HCT116 (cell line): Measurements from ENCODE around the gene ARID5B. TPM values are rescaled to one million over a fixed set of nuclear protein-coding genes. Genes with fewer than 3 reads are reported as not detected.

Experiments used
- ATAC-seq: fragments of 200-7000 bp; cut with Tn5 transposase; 2 replicates; pipeline ENCODE4 v1.9.1; 2020; ENCODE audit warnings: mild to moderate bottlenecking, moderate library complexity
- BruUV-seq: library from RNA; stranded (reverse); fragments of 400-500 nt; replicated peaks from 2 replicates; lab custom pipeline; 2021; lab: Mats Ljungman, UMichigan
- CTCF ChIA-PET: fragments of 300-600 bp; sonication (Branson Sonifier 250); formaldehyde crosslinking; loops from one replicate; lab custom pipeline; 2021; ENCODE audit warnings: antibody characterized with exemption; lab: Charles Lee
- POLR2A ChIA-PET: fragments of 300-600, 350-600 bp; sonication (Branson Sonifier 250); formaldehyde crosslinking; loops from one replicate; lab custom pipeline; 2021; ENCODE audit warnings: antibody characterized with exemption; lab: Charles Lee
- RAD21 ChIA-PET, 2 experiments: fragments of 300-600 bp; sonication (Branson Sonifier 250); formaldehyde crosslinking; loops; one replicate each; lab custom pipeline; 2023; ENCODE audit warnings: low total read pairs in 2 of 2; ENCODE audit not compliant: uncharacterized antibody in 2 of 2, unreplicated experiment in 2 of 2, low non-redundant PET in 1 of 2; lab: Charles Lee
- DNase-seq: peaks from one replicate; pipeline ENCODE4 v3.0.0-alpha.2; 2010; ENCODE audit warnings: low read depth, low spot score
- H2AFZ ChIP-seq: fragments of 200-600 bp; shearing (Covaris generic), sonication (generic); 2 replicates; pipeline ENCODE4 v1.6.1; 2017; ENCODE audit warnings: low read depth, mixed run types, mixed read lengths, antibody characterized with exemption, low read length; ENCODE audit not compliant: poor library complexity, severe bottlenecking
- H3K27ac ChIP-seq: 2 replicates; pipeline ENCODE4 v1.5.1; 2012; ENCODE audit warnings: low read depth, low read length
- H3K27me3 ChIP-seq: fragments of 200-600 bp; sonication (generic); 2 replicates; pipeline ENCODE4 v1.6.1; 2016; ENCODE audit warnings: mixed run types, low read length, mixed read lengths; ENCODE audit not compliant: insufficient read depth
- H3K36me3 ChIP-seq, 2 experiments: fragments of 200-500 bp in 1 of 2; fragments of 200-600 bp in 1 of 2; sonication (Bioruptor generic) in 1 of 2; sonication (generic) in 1 of 2; 2 replicates each; pipeline versions ENCODE4 v1.5.1 to v1.6.1; 2014 to 2016; ENCODE audit warnings: low read length in 2 of 2, inconsistent platforms in 1 of 2, mixed read lengths in 1 of 2, mixed run types in 1 of 2; ENCODE audit not compliant: insufficient read depth in 2 of 2, control insufficient read depth in 1 of 2
- H3K4me1 ChIP-seq, 2 experiments: fragments of 200-600 bp in 1 of 2; sonication (generic) in 1 of 2; 2 replicates each; pipeline versions ENCODE4 v1.5.1 to v1.6.1; 2012 to 2017; ENCODE audit warnings: low read length in 2 of 2, inconsistent platforms in 1 of 2, mild to moderate bottlenecking in 1 of 2, mixed read lengths in 1 of 2, mixed run types in 1 of 2, moderate library complexity in 1 of 2; ENCODE audit not compliant: insufficient read depth in 2 of 2, control insufficient read depth in 1 of 2
- H3K4me2 ChIP-seq: fragments of 200-600 bp; sonication (generic); 2 replicates; pipeline ENCODE4 v1.6.1; 2017; ENCODE audit warnings: mixed run types, low read length, mixed read lengths
- H3K4me3 ChIP-seq, 2 experiments: fragments of 200-600 bp in 1 of 2; sonication (generic) in 1 of 2; replicated peaks in 1 of 2; 2 replicates each; pipeline ENCODE4 v1.5.1; 2011 to 2016; ENCODE audit warnings: low read length in 2 of 2, control low read depth in 1 of 2, low read depth in 1 of 2, mild to moderate bottlenecking in 1 of 2, mixed read lengths in 1 of 2, mixed run types in 1 of 2
- H3K79me2 ChIP-seq: fragments of 200-600 bp; sonication (generic); 2 replicates; pipeline ENCODE4 v1.6.1; 2017; ENCODE audit warnings: mild to moderate bottlenecking, mixed run types, low read length, moderate library complexity, mixed read lengths; ENCODE audit not compliant: insufficient read depth
- H3K9ac ChIP-seq: fragments of 200-600 bp; sonication (generic); 2 replicates; pipeline ENCODE4 v1.6.1; 2016; ENCODE audit warnings: low read length, mixed read lengths
- H3K9me2 ChIP-seq: fragments of 200-600 bp; sonication (generic), shearing (Covaris generic); 2 replicates; pipeline ENCODE4 v1.6.1; 2017; ENCODE audit warnings: mixed run types, mild to moderate bottlenecking, moderate library complexity; ENCODE audit not compliant: insufficient read depth
- H3K9me3 ChIP-seq, 2 experiments: fragments of 200-500 bp in 1 of 2; fragments of 200-600 bp in 1 of 2; sonication (Bioruptor generic) in 1 of 2; sonication (generic) in 1 of 2; 2 replicates each; pipeline ENCODE4 v1.6.1; 2014 to 2017; ENCODE audit warnings: low read length in 2 of 2, mixed read lengths in 2 of 2, inconsistent platforms in 1 of 2, low read depth in 1 of 2, mild to moderate bottlenecking in 1 of 2, mixed run types in 1 of 2, moderate library complexity in 1 of 2; ENCODE audit not compliant: control insufficient read depth in 1 of 2, insufficient read depth in 1 of 2
- H4K20me1 ChIP-seq: fragments of 200-600 bp; sonication (generic), shearing (Covaris generic); 2 replicates; pipeline ENCODE4 v1.6.1; 2017; ENCODE audit warnings: mixed run types, mild to moderate bottlenecking, moderate library complexity; ENCODE audit not compliant: insufficient read depth
- CBX3 ChIP-seq: IDR thresholded peaks from 2 replicates; pipeline ENCODE4 v1.6.1; 2012; ENCODE audit warnings: low read depth
- EGR1 ChIP-seq: IDR thresholded peaks from 2 replicates; pipeline ENCODE4 v1.6.1; 2012; ENCODE audit warnings: low read depth
- ELF1 ChIP-seq: IDR thresholded peaks from 2 replicates; pipeline ENCODE4 v1.6.1; 2012; ENCODE audit warnings: low read depth, borderline replicate concordance
- EZH2 ChIP-seq: fragments of 200-600 bp; sonication (generic); IDR thresholded peaks from 2 replicates; pipeline ENCODE4 v1.6.1; 2017; ENCODE audit warnings: antibody characterized with exemption, mixed run types
- EZH2phosphoT487 ChIP-seq: fragments of 200-600 bp; IDR thresholded peaks from 2 replicates; pipeline ENCODE4 v1.6.1; 2018; ENCODE audit warnings: antibody characterized with exemption, borderline replicate concordance
- FOSL1 ChIP-seq: IDR thresholded peaks from 2 replicates; pipeline ENCODE4 v1.6.1; 2012; ENCODE audit warnings: low read depth
- JUND ChIP-seq: IDR thresholded peaks from 2 replicates; pipeline ENCODE4 v1.6.1; 2012
- POLR2AphosphoS5 ChIP-seq: IDR thresholded peaks from 2 replicates; pipeline ENCODE4 v1.6.1; 2011; ENCODE audit warnings: mild to moderate bottlenecking, low read depth, low read length, moderate library complexity
- RAD21 ChIP-seq: IDR thresholded peaks from 2 replicates; pipeline ENCODE4 v1.6.1; 2012; ENCODE audit warnings: low read depth, mild to moderate bottlenecking
- SP1 ChIP-seq: IDR thresholded peaks from 2 replicates; pipeline ENCODE4 v1.6.1; 2012; ENCODE audit warnings: low read depth
- ZFX ChIP-seq: fragments of 450-650 bp; IDR thresholded peaks from 2 replicates; pipeline ENCODE4 v1.6.1; 2017
- ZNF274 ChIP-seq: fragments of 200-500 bp; sonication (Bioruptor generic); IDR thresholded peaks from 2 replicates; pipeline ENCODE4 v1.6.1; 2014; ENCODE audit warnings: mild to moderate bottlenecking, low read depth, low read length, inconsistent platforms
- intact Hi-C: fragments of 100-400 bp; cut with micrococcal nuclease; formaldehyde crosslinking; loops from 2 replicates; pipeline ENCODE4 v1.10.0; 2022
- total RNA-seq: library from RNA; stranded (reverse); gene quantifications from one replicate; pipeline ENCODE4 v1.2.1, GENCODE V29; 2021; ENCODE audit not compliant: unreplicated experiment
- TF ChIP-seq, protein P1 (sequence below): IDR thresholded peaks from 2 replicates; pipeline ENCODE4 v1.6.1; 2011; ENCODE audit warnings: mild to moderate bottlenecking, low read length, moderate library complexity; ENCODE audit not compliant: insufficient replicate concordance; ENCODE audit errors: extremely low read depth
- TF ChIP-seq, protein P2 (sequence below): IDR thresholded peaks from 2 replicates; pipeline ENCODE4 v1.6.1; 2012; ENCODE audit warnings: low read depth
- TF ChIP-seq, protein P3 (sequence below): IDR thresholded peaks from 2 replicates; pipeline ENCODE4 v1.6.1; 2012
- TF ChIP-seq, protein P4 (sequence below): IDR thresholded peaks from 2 replicates; pipeline ENCODE4 v1.6.1; 2012
- TF ChIP-seq, protein P5 (sequence below), 3 experiments: fragments of 200-600 bp in 1 of 3; sonication (generic) in 1 of 3; IDR thresholded peaks in 2 of 3; conservative IDR thresholded peaks in 1 of 3; 2 replicates each; pipeline ENCODE4 v1.5.1; 2012 to 2017; ENCODE audit warnings: low read depth in 2 of 3, low read length in 2 of 3, antibody characterized with exemption in 1 of 3, borderline replicate concordance in 1 of 3, control low read depth in 1 of 3, mild to moderate bottlenecking in 1 of 3, mixed read lengths in 1 of 3, mixed run types in 1 of 3, moderate library complexity in 1 of 3; ENCODE audit not compliant: insufficient read depth in 1 of 3

ARID5B gene
- total RNA-seq, 1 experiment from 2014 or later: 4.7 TPM

DNA sequence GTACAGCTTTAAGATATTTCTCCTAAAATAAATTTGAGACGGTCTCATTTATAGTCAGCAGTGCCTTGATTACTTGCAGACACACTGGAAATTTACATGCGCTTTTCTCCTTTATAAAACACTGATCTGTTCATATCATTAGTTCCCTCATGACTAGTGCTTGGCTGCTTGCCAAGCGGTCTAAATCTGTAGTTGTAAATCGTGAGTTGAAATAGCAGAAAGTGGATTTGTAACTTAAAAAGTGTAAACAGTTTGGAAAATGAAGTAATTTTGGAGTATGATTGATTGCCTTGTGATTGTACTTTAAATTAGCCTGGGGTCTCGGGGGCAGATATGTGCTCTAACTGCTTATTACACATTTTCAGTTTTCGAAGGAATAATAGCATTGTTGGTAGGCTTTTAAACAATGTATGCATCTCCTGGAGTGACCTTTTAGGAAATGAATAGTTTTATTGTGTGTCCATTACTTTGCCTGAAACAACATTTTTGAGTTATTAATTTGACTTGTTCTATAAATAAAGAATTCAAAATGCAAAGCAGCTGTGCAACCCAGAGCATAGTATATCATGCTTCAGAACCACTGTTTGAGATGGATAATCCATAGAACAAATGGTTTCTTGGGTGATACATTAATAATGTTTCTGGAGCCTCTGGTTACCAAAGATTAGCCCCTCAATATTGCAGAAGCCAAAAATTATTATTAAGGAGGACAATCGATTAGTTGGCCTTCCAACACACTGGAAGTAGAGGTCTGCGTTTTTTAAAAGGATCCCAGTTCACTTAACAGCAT is 73.3 kb downstream of the ARID5B start:
- RAD21 ChIA-PET: no interaction called here
- no TSS peak for BruUV-seq
- Histone ChIP-seq H4K20me1 (no peaks in the 10 kb centered on the region), H3K4me1 (peaks cover 2 to 11% of the 10 kb centered on the region in 2 experiments; a peak in 3 of 4 replicates), H3K9me2 (no peaks in the 10 kb centered on the region), H3K27me3 (no peaks in the 10 kb centered on the region), H3K27ac (no peak overlapping the region), H3K4me2 (no peak overlapping the region), H3K79me2 (no peaks in the 10 kb centered on the region), H3K9ac (no peak overlapping the region), H3K9me3 (no peaks in the 10 kb centered on the region), H3K4me3 (no peak overlapping the region), H2AFZ (no peak overlapping the region), H3K36me3 (no peaks in the 10 kb centered on the region)
- TF ChIP-seq EZH2phosphoT487 (no peak), CBX3 (no peak), POLR2AphosphoS5 (no peak), ZFX (no peak), JUND (no peak), EZH2 (no peak), EGR1 (no peak), ELF1 (no peak), SP1 (no peak), ZNF274 (no peak), RAD21 (no peak), FOSL1 (no peak)
- TF ChIP-seq, protein P1, sequence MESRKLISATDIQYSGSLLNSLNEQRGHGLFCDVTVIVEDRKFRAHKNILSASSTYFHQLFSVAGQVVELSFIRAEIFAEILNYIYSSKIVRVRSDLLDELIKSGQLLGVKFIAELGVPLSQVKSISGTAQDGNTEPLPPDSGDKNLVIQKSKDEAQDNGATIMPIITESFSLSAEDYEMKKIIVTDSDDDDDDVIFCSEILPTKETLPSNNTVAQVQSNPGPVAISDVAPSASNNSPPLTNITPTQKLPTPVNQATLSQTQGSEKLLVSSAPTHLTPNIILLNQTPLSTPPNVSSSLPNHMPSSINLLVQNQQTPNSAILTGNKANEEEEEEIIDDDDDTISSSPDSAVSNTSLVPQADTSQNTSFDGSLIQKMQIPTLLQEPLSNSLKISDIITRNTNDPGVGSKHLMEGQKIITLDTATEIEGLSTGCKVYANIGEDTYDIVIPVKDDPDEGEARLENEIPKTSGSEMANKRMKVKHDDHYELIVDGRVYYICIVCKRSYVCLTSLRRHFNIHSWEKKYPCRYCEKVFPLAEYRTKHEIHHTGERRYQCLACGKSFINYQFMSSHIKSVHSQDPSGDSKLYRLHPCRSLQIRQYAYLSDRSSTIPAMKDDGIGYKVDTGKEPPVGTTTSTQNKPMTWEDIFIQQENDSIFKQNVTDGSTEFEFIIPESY: no peak
- TF ChIP-seq, protein P2, sequence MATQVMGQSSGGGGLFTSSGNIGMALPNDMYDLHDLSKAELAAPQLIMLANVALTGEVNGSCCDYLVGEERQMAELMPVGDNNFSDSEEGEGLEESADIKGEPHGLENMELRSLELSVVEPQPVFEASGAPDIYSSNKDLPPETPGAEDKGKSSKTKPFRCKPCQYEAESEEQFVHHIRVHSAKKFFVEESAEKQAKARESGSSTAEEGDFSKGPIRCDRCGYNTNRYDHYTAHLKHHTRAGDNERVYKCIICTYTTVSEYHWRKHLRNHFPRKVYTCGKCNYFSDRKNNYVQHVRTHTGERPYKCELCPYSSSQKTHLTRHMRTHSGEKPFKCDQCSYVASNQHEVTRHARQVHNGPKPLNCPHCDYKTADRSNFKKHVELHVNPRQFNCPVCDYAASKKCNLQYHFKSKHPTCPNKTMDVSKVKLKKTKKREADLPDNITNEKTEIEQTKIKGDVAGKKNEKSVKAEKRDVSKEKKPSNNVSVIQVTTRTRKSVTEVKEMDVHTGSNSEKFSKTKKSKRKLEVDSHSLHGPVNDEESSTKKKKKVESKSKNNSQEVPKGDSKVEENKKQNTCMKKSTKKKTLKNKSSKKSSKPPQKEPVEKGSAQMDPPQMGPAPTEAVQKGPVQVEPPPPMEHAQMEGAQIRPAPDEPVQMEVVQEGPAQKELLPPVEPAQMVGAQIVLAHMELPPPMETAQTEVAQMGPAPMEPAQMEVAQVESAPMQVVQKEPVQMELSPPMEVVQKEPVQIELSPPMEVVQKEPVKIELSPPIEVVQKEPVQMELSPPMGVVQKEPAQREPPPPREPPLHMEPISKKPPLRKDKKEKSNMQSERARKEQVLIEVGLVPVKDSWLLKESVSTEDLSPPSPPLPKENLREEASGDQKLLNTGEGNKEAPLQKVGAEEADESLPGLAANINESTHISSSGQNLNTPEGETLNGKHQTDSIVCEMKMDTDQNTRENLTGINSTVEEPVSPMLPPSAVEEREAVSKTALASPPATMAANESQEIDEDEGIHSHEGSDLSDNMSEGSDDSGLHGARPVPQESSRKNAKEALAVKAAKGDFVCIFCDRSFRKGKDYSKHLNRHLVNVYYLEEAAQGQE: no peak
- TF ChIP-seq, protein P3, sequence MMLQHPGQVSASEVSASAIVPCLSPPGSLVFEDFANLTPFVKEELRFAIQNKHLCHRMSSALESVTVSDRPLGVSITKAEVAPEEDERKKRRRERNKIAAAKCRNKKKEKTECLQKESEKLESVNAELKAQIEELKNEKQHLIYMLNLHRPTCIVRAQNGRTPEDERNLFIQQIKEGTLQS: no peak
- TF ChIP-seq, protein P4, sequence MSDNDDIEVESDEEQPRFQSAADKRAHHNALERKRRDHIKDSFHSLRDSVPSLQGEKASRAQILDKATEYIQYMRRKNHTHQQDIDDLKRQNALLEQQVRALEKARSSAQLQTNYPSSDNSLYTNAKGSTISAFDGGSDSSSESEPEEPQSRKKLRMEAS: no peak
- TF ChIP-seq, protein P5, sequence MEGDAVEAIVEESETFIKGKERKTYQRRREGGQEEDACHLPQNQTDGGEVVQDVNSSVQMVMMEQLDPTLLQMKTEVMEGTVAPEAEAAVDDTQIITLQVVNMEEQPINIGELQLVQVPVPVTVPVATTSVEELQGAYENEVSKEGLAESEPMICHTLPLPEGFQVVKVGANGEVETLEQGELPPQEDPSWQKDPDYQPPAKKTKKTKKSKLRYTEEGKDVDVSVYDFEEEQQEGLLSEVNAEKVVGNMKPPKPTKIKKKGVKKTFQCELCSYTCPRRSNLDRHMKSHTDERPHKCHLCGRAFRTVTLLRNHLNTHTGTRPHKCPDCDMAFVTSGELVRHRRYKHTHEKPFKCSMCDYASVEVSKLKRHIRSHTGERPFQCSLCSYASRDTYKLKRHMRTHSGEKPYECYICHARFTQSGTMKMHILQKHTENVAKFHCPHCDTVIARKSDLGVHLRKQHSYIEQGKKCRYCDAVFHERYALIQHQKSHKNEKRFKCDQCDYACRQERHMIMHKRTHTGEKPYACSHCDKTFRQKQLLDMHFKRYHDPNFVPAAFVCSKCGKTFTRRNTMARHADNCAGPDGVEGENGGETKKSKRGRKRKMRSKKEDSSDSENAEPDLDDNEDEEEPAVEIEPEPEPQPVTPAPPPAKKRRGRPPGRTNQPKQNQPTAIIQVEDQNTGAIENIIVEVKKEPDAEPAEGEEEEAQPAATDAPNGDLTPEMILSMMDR (IDR thresholded peaks at IDR 0.05 in 2 of 3, conservative IDR thresholded peaks at IDR 0.05 in 1 of 3; ENCODE audit: borderline replicate concordance in 1 of 3, insufficient read depth in 1 of 3, low read depth in 2 of 3, low read length in 2 of 3): no peak
- DNase-seq (no peak), ATAC-seq (no peak)
- intact Hi-C loops: no loop called here
- CTCF ChIA-PET: no interaction called here
- POLR2A ChIA-PET: no interaction called here
